BE2C (cell line): Measurements from ENCODE around the gene FBXO31.

ENCODE experiments used
- DNase-seq: peaks from one replicate; pipeline ENCODE4 v3.0.0-alpha.2; 2020
- H3K27me3 ChIP-seq: fragments of 250-450 bp; sonication (Bioruptor Pico); 2 replicates; pipeline ENCODE4 v1.5.1; 2020; ENCODE audit warnings: mild to moderate bottlenecking
- H3K36me3 ChIP-seq: fragments of 250-450 bp; sonication (Bioruptor Pico); 2 replicates; pipeline ENCODE4 v1.5.1; 2020; ENCODE audit warnings: mild to moderate bottlenecking
- H3K4me1 ChIP-seq: fragments of 250-450 bp; sonication (Bioruptor Pico); 2 replicates; pipeline ENCODE4 v1.5.1; 2020
- H3K4me3 ChIP-seq: 2 replicates; pipeline ENCODE4 v1.5.1; 2011; ENCODE audit warnings: low read depth, low read length
- H3K9me3 ChIP-seq: fragments of 250-450 bp; sonication (Bioruptor Pico); 2 replicates; pipeline ENCODE4 v1.5.1; 2020
- CTCF ChIP-seq: IDR thresholded peaks from 2 replicates; pipeline ENCODE4 v1.5.1; 2012; ENCODE audit warnings: mild to moderate bottlenecking, low read depth, low read length

The FBXO31 gene

GRCh38 chr16:87412996-87413421 lies 29.4 kb upstream of the FBXO31 start:
- peaks cover 4% of the 10 kb centered on the region for H3K4me1 ChIP-seq
- DNase-seq, result no peak
- H3K9me3 ChIP-seq, result no peaks in the 10 kb centered on the region
- H3K36me3 ChIP-seq, result peaks cover 75% of the 10 kb centered on the region
- no peaks in the 10 kb centered on the region for H3K27me3 ChIP-seq
- no peak for TF ChIP-seq CTCF
- no peak overlapping the region for H3K4me3 ChIP-seq

GRCh38 chr16:87412371-87412995 lies 28.9 kb upstream of the FBXO31 start:
- TF ChIP-seq CTCF, result no peak
- H3K36me3 ChIP-seq, result peaks cover 75% of the 10 kb centered on the region
- no peak overlapping the region for H3K4me3 ChIP-seq
- no peak for DNase-seq
- no peaks in the 10 kb centered on the region for H3K9me3 ChIP-seq
- H3K27me3 ChIP-seq, result no peaks in the 10 kb centered on the region
- H3K4me1 ChIP-seq, result peaks cover 4% of the 10 kb centered on the region

- H3K36me3 ChIP-seq, result peaks cover 78% of the 10 kb centered on the region
- no peaks in the 10 kb centered on the region for H3K9me3 ChIP-seq
- no peaks in the 10 kb centered on the region for H3K27me3 ChIP-seq
- H3K4me3 ChIP-seq, result no peak overlapping the region
- no peak for TF ChIP-seq CTCF
- no peak for DNase-seq
- H3K4me1 ChIP-seq, result peaks cover 4% of the 10 kb centered on the region
These were observed 28.0 kb upstream of the FBXO31 start for GRCh38 chr16:87411375-87412271.

- peaks cover 4% of the 10 kb centered on the region for H3K4me1 ChIP-seq
- peak; percentile 13; the same call in 1 of the 2 replicates for TF ChIP-seq CTCF
- H3K36me3 ChIP-seq, result peaks cover 74% of the 10 kb centered on the region
- no peaks in the 10 kb centered on the region for H3K9me3 ChIP-seq
- DNase-seq, result no peak
- no peaks in the 10 kb centered on the region for H3K27me3 ChIP-seq
- no peak overlapping the region for H3K4me3 ChIP-seq
These were observed 27.4 kb upstream of the FBXO31 start for GRCh38 chr16:87410968-87411367.

- peaks cover 75% of the 10 kb centered on the region for H3K36me3 ChIP-seq
- no peak for DNase-seq
These were observed 27.0 kb upstream of the FBXO31 start for GRCh38 chr16:87410530-87410929.

More at GRCh38 chr16:87410530-87410929, 27.0 kb upstream of the FBXO31 start:
- H3K9me3 ChIP-seq, result no peaks in the 10 kb centered on the region
- no peak overlapping the region for H3K4me3 ChIP-seq
- no peaks in the 10 kb centered on the region for H3K27me3 ChIP-seq
- no peak for TF ChIP-seq CTCF
- peaks cover 4% of the 10 kb centered on the region for H3K4me1 ChIP-seq
